ENCODE results near the gene HEXD.

HEXD gene

GRCh38 chr17:82424863-82425159, 6.7 kb downstream of the HEXD start:
- H3K9me3 Mint-ChIP-seq = peaks cover 17% of the 10 kb centered on the region
- peaks cover 4% of the 10 kb centered on the region for H3K27me3 Mint-ChIP-seq (ENCODE audit: low read depth)
- no peak overlapping the region for H3K27ac Mint-ChIP-seq
- TF ChIP-seq CTCF (IDR thresholded peaks at IDR 0.05; ENCODE audit: unreplicated experiment in 3 of 3) = no peak
- peaks cover 47% of the 10 kb centered on the region for H3K36me3 Mint-ChIP-seq (ENCODE audit: low read depth)
- H3K4me3 Mint-ChIP-seq = no peak overlapping the region
- no peaks in the 10 kb centered on the region for H3K4me1 Mint-ChIP-seq

GRCh38 chr17:82428546-82428945, 10.4 kb downstream of the HEXD start:
- Mint-ChIP-seq H3K4me3 (no peak overlapping the region), H3K4me1 (no peaks in the 10 kb centered on the region), H3K9me3 (no peaks in the 10 kb centered on the region), H3K27me3 (ENCODE audit: low read depth) (peaks cover 4% of the 10 kb centered on the region), H3K27ac (no peak overlapping the region), H3K36me3 (ENCODE audit: low read depth) (peaks cover 15% of the 10 kb centered on the region)
- TF ChIP-seq CTCF (IDR thresholded peaks at IDR 0.05; ENCODE audit: unreplicated experiment in 3 of 3) = no peak

- H3K9me3 Mint-ChIP-seq = no peaks in the 10 kb centered on the region
- TF ChIP-seq CTCF (IDR thresholded peaks at IDR 0.05; ENCODE audit: unreplicated experiment in 3 of 3) = no peak
- no peak overlapping the region for H3K27ac Mint-ChIP-seq
- H3K27me3 Mint-ChIP-seq (ENCODE audit: low read depth) = no peaks in the 10 kb centered on the region
- H3K4me1 Mint-ChIP-seq = no peaks in the 10 kb centered on the region
- no peak overlapping the region for H3K4me3 Mint-ChIP-seq
- peaks cover 6% of the 10 kb centered on the region for H3K36me3 Mint-ChIP-seq (ENCODE audit: low read depth)
Measured at GRCh38 chr17:82429824-82430223, 11.7 kb downstream of the HEXD start.

- H3K27ac Mint-ChIP-seq = no peak overlapping the region
- H3K4me3 Mint-ChIP-seq = no peak overlapping the region
- no peaks in the 10 kb centered on the region for H3K27me3 Mint-ChIP-seq (ENCODE audit: low read depth)
- no peaks in the 10 kb centered on the region for H3K4me1 Mint-ChIP-seq
- TF ChIP-seq CTCF (IDR thresholded peaks at IDR 0.05; ENCODE audit: unreplicated experiment in 3 of 3) = no peak
- no peaks in the 10 kb centered on the region for H3K9me3 Mint-ChIP-seq
- H3K36me3 Mint-ChIP-seq (ENCODE audit: low read depth) = peaks cover 6% of the 10 kb centered on the region
Measured at GRCh38 chr17:82432017-82432416, 13.9 kb downstream of the HEXD start.

GRCh38 chr17:82433560-82434215, 15.5 kb downstream of the HEXD start:
- Mint-ChIP-seq H3K27me3 (ENCODE audit: low read depth) (no peaks in the 10 kb centered on the region), H3K9me3 (no peaks in the 10 kb centered on the region), H3K27ac (no peak overlapping the region), H3K36me3 (ENCODE audit: low read depth) (peaks cover 6% of the 10 kb centered on the region), H3K4me1 (no peaks in the 10 kb centered on the region), H3K4me3 (no peak overlapping the region)
- no peak for TF ChIP-seq CTCF (IDR thresholded peaks at IDR 0.05; ENCODE audit: unreplicated experiment in 3 of 3)

GRCh38 chr17:82434216-82434565, 16.0 kb downstream of the HEXD start:
- H3K27me3 Mint-ChIP-seq (ENCODE audit: low read depth) = no peaks in the 10 kb centered on the region
- TF ChIP-seq CTCF (IDR thresholded peaks at IDR 0.05; ENCODE audit: unreplicated experiment in 3 of 3) = no peak
- H3K9me3 Mint-ChIP-seq = no peaks in the 10 kb centered on the region
- peaks cover 6% of the 10 kb centered on the region for H3K36me3 Mint-ChIP-seq (ENCODE audit: low read depth)
- H3K4me3 Mint-ChIP-seq = no peak overlapping the region
- H3K4me1 Mint-ChIP-seq = no peaks in the 10 kb centered on the region
- H3K27ac Mint-ChIP-seq = no peak overlapping the region
